ENCODE measurements around the gene CHST12.

Gene CHST12

GRCh38 chr7:2459674-2460073, 56.3 kb downstream of the CHST12 start:
- no peaks in the 10 kb centered on the region for H4K20me1 ChIP-seq (ENCODE audit: insufficient read depth, low read length)
- DNase-seq: no peak
- H3K27me3 ChIP-seq (replicated peaks; ENCODE audit: insufficient read depth, low read length): no peaks in the 10 kb centered on the region; the same call in 1 of the 2 replicates
- TF ChIP-seq EZH2 (optimal IDR thresholded peaks at IDR 0.05; ENCODE audit: low read depth, low read length) (no peak), CTCF (IDR thresholded peaks at IDR 0.05; ENCODE audit: low read length) (no peak), EZH2phosphoT487 (IDR thresholded peaks at IDR 0.05; ENCODE audit: low read length) (no peak)
- no peaks in the 10 kb centered on the region for H3K9me2 ChIP-seq (replicated peaks; ENCODE audit: insufficient read depth, low read length)
- H3K36me3 ChIP-seq (replicated peaks; ENCODE audit: insufficient read depth, low read length): no peaks in the 10 kb centered on the region
- no peak overlapping the region for H3K4me3 ChIP-seq (ENCODE audit: low read length)
- H3K27ac ChIP-seq (ENCODE audit: low read length): no peak overlapping the region
- H3K79me2 ChIP-seq (ENCODE audit: low read length): no peaks in the 10 kb centered on the region
- H3F3A ChIP-seq (ENCODE audit: insufficient read depth, low read length): no peaks in the 10 kb centered on the region
- no peak overlapping the region for H3K4me2 ChIP-seq (ENCODE audit: low read depth, low read length)
- H3K9me3 ChIP-seq (replicated peaks; ENCODE audit: insufficient read depth, low read length): no peaks in the 10 kb centered on the region
- no peak overlapping the region for H3K9ac ChIP-seq (ENCODE audit: low read length)
- H2AFZ ChIP-seq (ENCODE audit: low read length): no peak overlapping the region
- H3K4me1 ChIP-seq (ENCODE audit: low read length): no peaks in the 10 kb centered on the region

GRCh38 chr7:2460188-2460587, 56.8 kb downstream of the CHST12 start:
- no peaks in the 10 kb centered on the region; the same call in 1 of the 2 replicates for H3K27me3 ChIP-seq (replicated peaks; ENCODE audit: insufficient read depth, low read length)
- no peak overlapping the region for H3K9ac ChIP-seq (ENCODE audit: low read length)
- no peaks in the 10 kb centered on the region for H3K4me1 ChIP-seq (ENCODE audit: low read length)
- H3K27ac ChIP-seq (ENCODE audit: low read length): no peak overlapping the region
- TF ChIP-seq EZH2phosphoT487 (IDR thresholded peaks at IDR 0.05; ENCODE audit: low read length): no peak
- TF ChIP-seq EZH2 (optimal IDR thresholded peaks at IDR 0.05; ENCODE audit: low read depth, low read length): no peak
- no peak for TF ChIP-seq CTCF (IDR thresholded peaks at IDR 0.05; ENCODE audit: low read length)
- H3K36me3 ChIP-seq (replicated peaks; ENCODE audit: insufficient read depth, low read length): no peaks in the 10 kb centered on the region
- H3K9me2 ChIP-seq (replicated peaks; ENCODE audit: insufficient read depth, low read length): no peaks in the 10 kb centered on the region
- H3K4me2 ChIP-seq (ENCODE audit: low read depth, low read length): no peak overlapping the region
- H4K20me1 ChIP-seq (ENCODE audit: insufficient read depth, low read length): no peaks in the 10 kb centered on the region
- H2AFZ ChIP-seq (ENCODE audit: low read length): no peak overlapping the region
- H3K4me3 ChIP-seq (ENCODE audit: low read length): no peak overlapping the region
- DNase-seq: no peak
- H3F3A ChIP-seq (ENCODE audit: insufficient read depth, low read length): no peaks in the 10 kb centered on the region
- no peaks in the 10 kb centered on the region for H3K79me2 ChIP-seq (ENCODE audit: low read length)
- H3K9me3 ChIP-seq (replicated peaks; ENCODE audit: insufficient read depth, low read length): no peaks in the 10 kb centered on the region

GRCh38 chr7:2460641-2461040, 57.2 kb downstream of the CHST12 start:
- Histone ChIP-seq H2AFZ (ENCODE audit: low read length) (no peak overlapping the region), H3K27me3 (replicated peaks; ENCODE audit: insufficient read depth, low read length) (no peaks in the 10 kb centered on the region; the same call in 1 of the 2 replicates), H3K79me2 (ENCODE audit: low read length) (no peaks in the 10 kb centered on the region), H3K36me3 (replicated peaks; ENCODE audit: insufficient read depth, low read length) (no peaks in the 10 kb centered on the region), H3K4me1 (ENCODE audit: low read length) (no peaks in the 10 kb centered on the region), H3K4me3 (ENCODE audit: low read length) (no peak overlapping the region), H3K9ac (ENCODE audit: low read length) (no peak overlapping the region), H3K9me2 (replicated peaks; ENCODE audit: insufficient read depth, low read length) (no peaks in the 10 kb centered on the region), H3K27ac (ENCODE audit: low read length) (no peak overlapping the region), H4K20me1 (ENCODE audit: insufficient read depth, low read length) (no peaks in the 10 kb centered on the region), H3K4me2 (ENCODE audit: low read depth, low read length) (no peak overlapping the region), H3F3A (ENCODE audit: insufficient read depth, low read length) (no peaks in the 10 kb centered on the region), H3K9me3 (replicated peaks; ENCODE audit: insufficient read depth, low read length) (no peaks in the 10 kb centered on the region)
- TF ChIP-seq EZH2phosphoT487 (IDR thresholded peaks at IDR 0.05; ENCODE audit: low read length): no peak
- TF ChIP-seq CTCF (IDR thresholded peaks at IDR 0.05; ENCODE audit: low read length): no peak
- no peak for TF ChIP-seq EZH2 (optimal IDR thresholded peaks at IDR 0.05; ENCODE audit: low read depth, low read length)
- no peak for DNase-seq

Data from MM.1S (cell line).